ENCODE measurements around the gene MMP24. TPM values are rescaled to one million over a fixed set of nuclear protein-coding genes. Genes with fewer than 3 reads are reported as not detected.
"Not testable (repeated sequence)": the region's sequence is repeated elsewhere in the genome, so short reads cannot be mapped to it uniquely, and the experiment has no call there.

Gene MMP24
- total RNA-seq: not detected in 2 replicates

GRCh38 chr20:35226126-35226883, at the start of gene MMP24:
Gene MMP24 (plus strand): TSS chr20:35226690. CDS start chr20:35226739, 49 bp downstream.
- intact Hi-C loops (cut with micrococcal nuclease): no loop called here

DNA sequence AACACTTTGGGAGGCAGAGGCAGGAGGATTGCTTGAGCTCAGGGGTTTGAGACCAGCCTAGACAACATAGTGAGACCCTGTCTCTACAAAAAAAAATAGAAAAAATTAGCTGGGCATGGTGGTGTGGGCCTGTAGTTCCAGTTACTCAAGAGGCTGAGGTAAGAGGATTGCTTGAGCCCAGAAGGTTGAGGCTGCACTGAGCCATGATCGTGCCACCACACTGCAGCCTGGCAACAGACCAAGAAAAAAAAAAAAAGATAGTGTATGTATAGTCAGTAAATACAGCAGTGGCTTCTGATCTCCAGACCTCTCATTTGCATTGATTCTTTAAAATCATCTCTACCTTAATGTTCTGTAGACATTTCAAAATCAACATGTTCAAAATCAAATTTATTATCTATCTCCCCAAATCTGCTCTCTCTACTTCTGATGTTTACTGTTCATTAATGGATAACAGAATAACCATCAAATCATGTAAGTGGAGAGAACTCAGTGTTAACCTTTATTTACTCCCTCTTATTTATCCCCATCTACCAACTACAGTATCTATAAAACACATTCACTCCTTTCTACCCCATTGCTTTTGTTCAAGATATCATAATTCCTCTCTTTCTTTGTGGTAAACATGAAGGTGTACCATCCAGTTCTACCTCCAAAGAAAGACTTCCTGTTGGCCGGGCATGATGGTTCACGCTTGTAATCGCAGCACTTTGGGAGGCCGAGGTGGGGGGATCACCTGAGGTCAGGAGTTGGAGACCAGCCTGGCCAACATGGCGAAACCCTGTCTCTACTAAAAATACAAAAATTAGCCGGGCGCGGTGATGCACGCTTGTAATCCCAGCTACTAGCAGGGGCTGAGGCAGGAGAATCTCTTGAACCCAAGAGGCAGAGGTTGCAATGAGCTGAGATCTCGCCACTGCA, 46.9 kb upstream of the MMP24 start:
- intact Hi-C loops (cut with micrococcal nuclease): no loop called here

DNA sequence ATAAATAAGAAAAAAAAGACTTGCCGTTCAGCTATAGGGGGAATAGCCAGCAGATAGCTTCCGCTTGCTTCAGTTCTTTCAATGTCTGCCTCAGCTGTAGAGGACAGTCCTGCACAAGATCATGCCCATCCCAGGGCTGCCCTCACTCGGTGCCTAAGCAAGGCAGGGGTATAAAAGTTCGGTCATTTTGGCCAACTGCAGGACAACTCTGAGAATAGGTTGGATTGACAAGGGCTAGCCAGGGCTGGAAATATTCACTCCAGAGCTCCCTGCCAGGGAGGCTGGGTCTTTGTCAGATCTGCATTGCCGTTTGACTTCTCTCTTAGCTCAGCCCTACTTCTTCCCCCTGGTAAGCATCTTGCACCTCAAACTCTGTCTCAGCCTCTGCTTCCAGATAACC, 46.2 kb upstream of the MMP24 start:
- intact Hi-C loops (cut with micrococcal nuclease): no loop called here

DNA sequence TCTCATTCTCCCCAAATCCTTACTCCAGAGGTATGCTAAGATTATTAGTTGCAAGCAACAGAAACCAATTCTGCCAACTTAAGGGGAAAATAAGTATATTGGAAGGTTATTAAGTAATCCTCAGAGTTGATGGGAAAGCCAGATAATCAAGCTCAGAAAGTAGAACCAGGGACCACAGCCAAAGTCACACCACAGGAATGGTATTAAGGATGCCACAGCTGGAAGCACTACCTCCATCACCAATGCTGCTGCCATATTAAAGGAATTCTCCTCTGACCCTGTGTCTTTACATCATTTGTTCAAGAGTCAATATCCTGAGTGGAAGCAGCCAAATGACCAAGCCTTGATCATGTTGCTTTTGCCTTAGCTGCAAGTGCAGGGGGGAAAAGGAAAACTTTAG, 44.8 kb upstream of the MMP24 start:
- intact Hi-C loops (cut with micrococcal nuclease): no loop called here

- intact Hi-C loops (cut with micrococcal nuclease): not testable (repeated sequence)
Observed at GRCh38 chr20:35186691-35187289, 39.7 kb upstream of the MMP24 start.

GRCh38 chr20:35187584-35188190, 38.8 kb upstream of the MMP24 start:
- intact Hi-C loops (cut with micrococcal nuclease): no loop called here

- intact Hi-C loops (cut with micrococcal nuclease): not testable (repeated sequence)
Observed at GRCh38 chr20:35189223-35189622, 37.3 kb upstream of the MMP24 start.

- intact Hi-C loops (cut with micrococcal nuclease): no loop called here
Observed at GRCh38 chr20:35190556-35190955, 35.9 kb upstream of the MMP24 start.

DNA sequence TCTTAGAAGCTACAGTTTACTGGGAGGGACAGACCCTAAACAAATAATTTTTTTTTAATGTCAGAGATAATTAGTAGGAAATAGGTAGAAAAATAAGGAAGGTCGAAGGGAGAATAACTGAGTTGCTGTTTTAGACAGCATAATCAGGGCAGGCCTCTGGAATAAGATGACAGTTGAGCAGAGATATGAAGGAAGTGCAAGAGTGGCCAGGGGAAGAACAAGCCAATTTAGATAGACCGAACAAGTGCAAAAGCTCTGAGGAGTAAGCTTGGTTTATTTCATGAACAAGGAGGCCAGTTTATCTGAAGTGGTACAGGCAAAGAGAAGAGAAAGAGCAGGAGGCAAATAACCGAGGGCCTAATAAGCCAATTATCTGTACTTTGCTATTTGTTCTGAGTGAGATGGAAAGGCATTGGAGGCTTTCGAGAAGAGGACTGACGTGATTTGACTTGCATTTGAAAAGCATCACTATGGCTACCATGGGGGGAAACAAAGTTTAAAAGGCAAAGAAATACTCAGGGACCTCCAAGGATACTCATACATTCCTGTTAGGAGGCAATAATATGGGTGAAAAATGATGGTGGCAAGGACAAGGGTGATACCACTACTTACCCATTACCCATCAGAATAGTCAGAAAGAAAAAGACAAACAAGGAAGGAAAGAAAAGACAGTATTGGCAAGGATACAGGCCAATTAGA, 34.9 kb upstream of the MMP24 start:
- intact Hi-C loops (cut with micrococcal nuclease): no loop called here

DNA sequence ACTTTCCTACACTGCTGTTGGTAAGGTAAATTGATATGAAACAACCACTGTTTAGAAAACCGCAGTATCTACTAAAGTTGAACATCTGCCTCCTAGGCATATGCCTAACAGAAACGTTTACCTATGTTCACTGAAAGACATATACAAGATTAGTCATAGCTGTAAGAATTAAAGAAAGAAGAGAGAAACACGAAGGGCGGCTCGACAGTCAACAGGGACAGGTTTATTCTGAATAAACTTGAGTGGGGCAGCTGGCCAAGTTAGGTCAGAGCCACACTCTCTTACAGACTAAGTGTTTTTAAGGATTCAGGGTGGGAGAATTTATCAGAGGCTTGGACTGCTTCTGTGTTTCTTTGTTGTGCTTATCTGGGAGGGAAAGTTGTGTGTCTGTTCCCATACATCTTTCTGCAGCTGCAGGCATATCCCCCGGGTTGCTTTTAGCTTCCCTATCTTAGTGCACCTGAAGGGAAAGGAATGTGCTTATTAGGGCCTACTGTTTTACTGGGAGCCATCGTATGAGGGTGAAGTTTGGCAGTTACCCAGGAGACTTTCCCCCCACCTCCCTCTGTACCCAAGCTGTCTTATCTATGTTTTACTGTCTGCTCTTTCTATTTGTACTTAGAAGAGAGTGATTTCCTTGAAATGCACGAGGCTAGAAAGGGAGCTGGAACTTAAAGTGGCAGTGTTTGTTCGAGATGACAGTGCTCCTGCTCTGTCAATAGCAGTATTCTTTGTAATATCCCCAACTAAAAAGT, 34.2 kb upstream of the MMP24 start:
- intact Hi-C loops (cut with micrococcal nuclease): no loop called here

DNA sequence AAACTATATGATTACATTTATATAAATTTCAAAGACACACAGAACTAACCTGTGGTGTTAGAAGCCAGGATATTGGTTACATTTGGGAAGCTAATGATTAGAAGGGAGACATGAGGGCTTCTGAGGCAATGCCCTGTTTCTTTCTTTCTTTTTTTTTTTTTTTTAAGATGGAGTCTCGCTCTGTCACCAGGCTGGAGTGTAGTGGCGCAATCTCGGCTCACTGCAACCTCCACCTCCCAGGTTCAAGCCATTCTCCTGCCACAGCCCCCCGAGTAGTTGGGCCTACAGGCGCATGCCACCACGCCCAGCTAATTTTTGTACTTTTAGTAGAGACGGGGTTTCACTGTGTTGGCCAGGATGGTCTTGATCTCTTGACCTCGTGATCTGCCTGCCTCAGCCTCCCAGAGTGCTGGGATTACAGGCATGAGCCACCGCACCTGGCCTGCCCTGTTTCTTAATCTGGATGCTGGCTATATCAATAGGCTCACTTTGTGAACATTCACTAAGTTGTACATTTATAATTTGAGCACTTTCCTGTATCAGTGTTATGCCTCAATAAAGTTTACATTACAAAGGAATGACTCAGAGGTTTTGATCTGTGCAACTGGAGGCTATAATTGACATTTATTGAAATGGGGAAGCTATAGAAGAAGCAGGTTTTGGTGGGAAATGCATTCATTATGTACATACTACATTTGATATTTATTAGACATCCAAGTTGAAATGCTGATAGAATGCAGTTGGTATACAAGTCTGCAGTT, 33.3 kb upstream of the MMP24 start:
- intact Hi-C loops (cut with micrococcal nuclease): not testable (repeated sequence)

GRCh38 chr20:35196313-35196712, 30.2 kb upstream of the MMP24 start:
- intact Hi-C loops (cut with micrococcal nuclease): no loop called here

DNA sequence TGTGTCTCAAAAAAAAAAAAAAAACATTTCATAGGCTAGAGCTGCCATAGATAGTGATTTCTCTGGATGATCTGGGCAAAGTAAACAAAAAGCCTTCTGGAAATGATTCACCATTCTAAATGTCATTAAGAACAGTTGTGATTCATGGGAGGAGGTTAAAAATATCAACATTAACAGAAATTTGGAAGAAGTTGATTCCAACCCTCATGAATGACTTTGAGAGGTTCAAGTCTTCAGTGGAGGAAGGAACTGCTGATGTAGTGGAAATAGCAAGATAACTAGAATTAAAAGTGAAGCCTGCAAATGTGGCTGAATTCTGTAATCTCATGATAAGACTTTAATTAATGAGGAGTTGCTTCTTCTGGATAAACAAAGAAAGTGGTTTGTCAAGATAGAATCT, 26.8 kb upstream of the MMP24 start:
- intact Hi-C loops (cut with micrococcal nuclease): no loop called here

DNA sequence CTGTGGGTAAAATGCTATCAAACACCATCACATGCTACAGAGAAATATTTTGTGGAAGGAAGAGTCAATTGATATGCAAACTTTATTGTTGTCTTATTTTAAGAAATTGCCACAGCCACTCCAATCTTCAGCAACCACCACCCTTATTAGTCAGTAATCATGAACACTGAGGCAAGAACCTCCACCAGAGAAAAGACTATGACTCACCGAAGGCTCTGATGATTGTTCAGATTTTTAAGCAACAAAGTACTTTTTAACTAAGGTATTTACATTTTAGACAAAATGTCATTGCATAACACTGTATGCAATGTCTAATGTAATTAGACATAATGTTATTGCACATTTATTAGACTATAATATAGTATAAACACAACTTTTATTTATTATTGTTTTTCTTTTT, 26.2 kb upstream of the MMP24 start:
- intact Hi-C loops (cut with micrococcal nuclease): no loop called here

- intact Hi-C loops (cut with micrococcal nuclease): not testable (repeated sequence)
Observed at GRCh38 chr20:35201467-35201866, 25.0 kb upstream of the MMP24 start.

DNA sequence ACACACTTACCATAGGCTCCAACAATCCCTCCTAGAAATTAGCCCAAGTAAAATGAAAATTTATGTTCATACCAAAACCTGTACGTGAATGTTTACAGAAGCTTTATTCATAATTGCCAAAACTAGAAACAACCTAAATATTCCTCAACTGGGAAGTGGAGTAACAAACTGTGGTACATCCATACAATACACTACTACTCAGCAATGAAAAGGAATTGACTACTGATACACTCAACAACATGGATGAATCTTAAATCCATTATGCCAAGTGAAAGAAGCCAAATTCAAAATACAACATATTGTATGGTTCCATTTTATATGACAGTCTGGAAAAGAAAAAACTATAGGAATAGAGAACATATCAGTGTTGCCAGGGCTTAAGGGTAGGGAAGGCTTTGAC, 19.7 kb upstream of the MMP24 start:
- intact Hi-C loops (cut with micrococcal nuclease): loop anchor here (5.0 kb wide), 1 partner anchor 375 kb away; no protein-coding TSS in a partner anchor

GRCh38 chr20:35207950-35208611, 18.4 kb upstream of the MMP24 start:
- intact Hi-C loops (cut with micrococcal nuclease): loop anchor here (1.0 to 5.0 kb wide), 4 partner anchors 63 to 376 kb away; no protein-coding TSS in a partner anchor

GRCh38 chr20:35215066-35215956, 11.2 kb upstream of the MMP24 start:
- intact Hi-C loops (cut with micrococcal nuclease): no loop called here
